Myocyte (in vitro differentiated cells): Measurements from ENCODE around the gene FITM1. TPM values are rescaled to one million over a fixed set of nuclear protein-coding genes. Genes with fewer than 3 reads are reported as not detected.
A peak's percentile ranks its signal among the peaks of the same experiment; 100 is the strongest.

Experiments
- DNase-seq: peaks from one replicate; pipeline ENCODE4 v3.0.0-alpha.2; 2012; ENCODE audit warnings: low read depth
- total RNA-seq: library from RNA; depleted of rRNA; stranded (reverse); fragments of >200 nt; gene quantifications from 2 replicates; pipeline ENCODE4 v1.2.3, GENCODE V29; 2014

Gene FITM1
- total RNA-seq, 1 donor from 2014 or later = 180 TPM

DNA sequence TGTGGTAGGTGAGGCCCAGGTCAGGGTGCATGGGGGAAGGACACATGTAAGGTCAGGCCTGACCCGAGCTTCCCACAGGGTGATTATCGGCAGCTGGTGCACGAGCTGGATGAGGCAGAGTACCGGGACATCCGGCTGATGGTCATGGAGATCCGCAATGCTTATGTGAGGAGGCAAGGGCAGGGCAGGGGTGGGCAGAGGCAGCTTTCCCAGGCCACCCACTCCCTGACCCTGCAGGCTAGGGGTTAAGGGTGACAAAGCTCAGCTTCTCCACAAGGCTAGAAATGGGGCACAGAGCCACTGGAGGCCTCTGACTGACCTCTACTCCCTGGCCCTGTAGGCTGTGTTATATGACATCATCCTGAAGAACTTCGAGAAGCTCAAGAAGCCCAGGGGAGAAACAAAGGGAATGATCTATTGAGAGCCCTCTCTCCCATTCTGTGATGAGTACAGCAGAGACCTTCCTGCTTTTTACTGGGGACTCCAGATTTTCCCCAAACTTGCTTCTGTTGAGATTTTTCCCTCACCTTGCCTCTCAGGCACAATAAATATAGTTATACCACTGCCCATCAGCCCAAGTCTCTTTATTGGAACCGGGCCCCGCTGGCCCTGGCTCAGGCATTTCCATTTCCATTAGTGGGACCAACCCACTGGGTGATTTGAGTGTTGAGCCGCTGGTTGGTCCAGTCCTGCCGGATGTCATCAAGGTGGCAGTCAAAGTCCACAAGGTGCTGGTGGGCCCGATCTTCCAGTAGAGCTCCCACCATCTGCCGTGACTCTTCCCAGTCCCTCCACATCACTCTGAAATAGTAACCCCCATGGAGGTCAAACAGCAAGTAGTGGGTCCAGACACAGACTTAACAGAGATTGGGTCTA, 8.2 kb downstream of the FITM1 start:
- no peak for DNase-seq

DNA sequence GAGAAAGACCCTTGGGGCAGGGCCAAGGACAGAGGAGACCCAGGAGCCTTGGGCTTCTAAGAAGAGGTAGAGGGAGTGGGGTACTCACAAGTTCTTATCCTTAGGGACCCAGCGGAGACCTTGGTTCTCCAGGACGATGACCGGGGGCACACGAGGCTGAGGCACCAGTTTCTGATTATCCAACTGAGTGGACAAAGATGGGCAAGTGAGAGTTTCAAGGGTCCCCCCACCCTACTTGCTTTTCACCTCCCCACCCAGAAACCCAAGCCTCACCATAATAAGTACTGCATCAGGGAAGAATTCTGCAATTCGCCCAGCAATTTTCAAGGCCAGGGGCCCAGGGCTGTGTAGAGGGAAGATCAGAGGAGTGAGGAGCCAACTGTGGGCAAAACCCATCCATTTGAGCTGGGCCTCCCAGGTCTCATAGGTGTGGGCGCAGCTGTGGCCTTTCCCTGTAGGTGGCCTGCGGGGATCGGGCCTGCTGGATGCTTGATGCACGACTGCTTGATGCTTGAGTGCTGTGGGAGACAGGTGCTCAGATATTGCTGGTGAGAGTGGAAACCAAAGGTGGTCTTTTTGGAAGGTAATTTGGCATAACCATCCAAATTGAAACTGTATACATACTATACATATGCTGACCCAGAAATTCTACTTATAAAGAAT, 8.9 kb downstream of the FITM1 start:
- no peak for DNase-seq

DNA sequence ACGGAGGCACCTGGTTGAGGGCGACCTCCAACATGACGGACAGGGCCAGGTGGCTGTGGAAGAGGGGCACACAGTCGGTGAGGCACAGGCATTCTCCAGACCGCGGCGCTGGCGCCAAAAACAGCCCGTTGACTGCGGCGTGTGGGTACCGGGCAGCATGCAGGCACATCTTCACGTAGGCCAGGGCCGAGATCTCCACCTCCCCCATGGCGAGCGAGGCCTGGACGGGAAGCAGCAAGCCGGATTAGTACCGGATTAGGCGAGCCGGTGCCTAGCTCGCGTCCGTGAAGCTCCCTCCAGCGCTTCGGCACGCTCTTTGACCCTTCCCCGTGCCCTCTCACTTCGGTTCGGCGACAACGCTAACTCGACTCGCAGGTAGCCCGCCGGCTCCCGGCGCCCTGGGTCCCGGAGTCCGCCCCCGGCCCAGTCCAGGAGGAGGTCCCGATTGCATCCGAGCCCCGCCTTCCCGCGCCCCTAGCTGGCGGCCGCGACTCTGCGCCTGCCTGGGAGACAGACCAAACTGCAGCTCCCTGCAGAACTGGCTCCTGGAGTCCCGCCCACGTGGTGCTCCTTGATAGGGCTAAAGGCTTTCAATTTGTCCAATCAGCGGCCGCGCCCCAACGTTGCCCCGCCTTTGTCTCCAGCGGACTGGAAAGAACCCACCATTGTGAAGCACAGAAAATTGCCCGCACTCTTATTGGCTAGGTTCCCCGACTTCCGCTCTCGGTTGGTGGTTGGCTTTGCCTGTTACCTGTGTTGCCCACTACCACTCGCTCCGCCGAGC, 10.8 kb downstream of the FITM1 start, which contains the start of gene EMC9:
Gene EMC9 (minus strand): TSS at position 495 of the 784 bp plus-strand sequence. CDS start 287 bp downstream, at position 208.
- peak; percentile 100 for DNase-seq

DNA sequence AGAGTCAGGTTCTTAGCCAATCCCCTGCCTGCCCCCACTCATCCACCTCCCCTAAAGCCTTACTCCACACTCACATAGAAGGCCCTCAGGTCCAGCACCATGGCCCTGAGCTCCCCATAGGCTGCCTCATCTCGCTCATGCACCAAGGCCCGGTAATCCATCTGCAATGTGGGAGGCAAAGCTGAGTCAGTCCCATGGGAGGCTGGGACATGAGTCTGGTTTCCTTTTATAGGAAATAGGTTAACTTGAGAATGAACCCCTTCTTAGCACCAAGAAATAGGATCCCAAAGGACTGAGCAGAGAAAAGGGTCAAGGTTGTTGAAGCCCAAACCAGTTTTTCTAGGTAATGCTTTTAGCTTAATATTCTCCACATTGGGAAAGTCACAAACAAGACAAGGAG, 13.1 kb downstream of the FITM1 start:
- DNase-seq = peak; percentile 57

DNA sequence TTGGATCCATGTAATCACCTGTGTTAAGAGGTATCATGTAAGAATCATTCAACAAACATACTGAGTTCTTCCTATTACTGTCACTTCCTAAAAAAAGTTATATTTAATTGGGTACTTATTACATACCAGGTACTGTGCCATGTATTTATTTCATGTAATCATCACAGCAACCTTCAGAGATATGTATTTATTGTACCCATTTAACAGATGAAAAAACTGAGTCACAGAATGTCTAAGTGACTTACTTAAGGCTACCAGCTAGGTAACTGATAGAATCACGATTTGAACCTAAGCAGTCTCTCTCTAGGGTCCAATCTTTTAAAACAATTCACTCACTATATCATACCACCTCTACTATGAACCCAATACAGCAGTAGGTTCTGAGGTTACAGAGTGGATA, 14.0 kb downstream of the FITM1 start:
- no peak for DNase-seq

DNA sequence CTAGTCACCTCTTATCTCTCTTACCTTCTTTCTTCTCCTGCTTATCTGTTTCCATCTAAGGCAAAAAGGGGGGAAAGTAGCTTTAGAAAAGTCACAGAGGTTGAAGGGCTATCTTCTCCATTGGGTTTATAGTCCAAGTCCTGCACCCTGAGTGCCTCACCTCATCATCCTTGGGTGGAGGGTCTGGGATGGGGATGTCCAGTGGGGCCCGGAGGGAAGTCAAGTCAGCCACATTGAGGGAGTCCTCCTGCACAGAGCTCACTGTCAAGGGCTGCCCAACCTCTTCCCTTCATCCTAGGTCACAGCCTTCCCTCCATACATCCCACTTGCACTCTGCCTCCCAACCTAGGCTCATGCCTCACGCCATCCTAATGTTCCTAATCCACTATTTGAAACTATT, 14.8 kb downstream of the FITM1 start:
- no peak for DNase-seq

DNA sequence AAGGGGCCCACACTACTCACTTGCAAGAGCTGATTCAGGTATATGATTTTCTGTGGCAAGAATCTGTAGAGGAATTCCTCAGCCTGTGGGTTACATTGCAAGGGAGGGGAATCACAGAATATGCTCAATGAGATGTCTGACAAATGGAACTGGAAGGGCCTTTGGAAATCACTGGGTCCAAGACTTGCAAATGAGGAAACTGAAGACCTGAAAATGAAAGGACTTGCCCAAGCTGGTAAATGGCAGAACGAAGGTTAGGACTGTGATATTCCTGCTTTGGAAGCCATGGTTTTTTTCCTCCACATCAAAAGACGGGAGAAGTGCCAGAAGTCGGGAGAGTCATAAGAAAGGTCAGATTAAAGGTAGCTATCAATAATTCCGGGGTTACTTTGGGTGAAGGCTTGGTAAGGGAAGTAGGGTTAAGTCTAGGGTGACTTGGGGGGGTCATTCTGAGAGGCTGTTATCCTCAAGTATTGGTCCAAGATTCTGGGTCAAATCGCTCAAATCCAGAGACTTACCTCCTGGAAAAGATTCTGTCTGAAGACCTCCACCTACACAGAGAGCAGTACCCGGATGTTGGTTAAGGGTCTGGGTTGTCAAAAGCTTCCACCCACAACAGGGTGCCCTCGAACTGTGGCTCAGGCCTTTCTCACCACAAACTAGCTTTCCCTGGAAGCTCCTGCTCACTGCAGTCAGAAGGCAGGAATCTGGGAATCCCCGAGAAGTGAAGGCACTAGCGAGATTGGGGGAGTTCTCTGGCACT, 15.4 kb downstream of the FITM1 start:
- DNase-seq = no peak

DNA sequence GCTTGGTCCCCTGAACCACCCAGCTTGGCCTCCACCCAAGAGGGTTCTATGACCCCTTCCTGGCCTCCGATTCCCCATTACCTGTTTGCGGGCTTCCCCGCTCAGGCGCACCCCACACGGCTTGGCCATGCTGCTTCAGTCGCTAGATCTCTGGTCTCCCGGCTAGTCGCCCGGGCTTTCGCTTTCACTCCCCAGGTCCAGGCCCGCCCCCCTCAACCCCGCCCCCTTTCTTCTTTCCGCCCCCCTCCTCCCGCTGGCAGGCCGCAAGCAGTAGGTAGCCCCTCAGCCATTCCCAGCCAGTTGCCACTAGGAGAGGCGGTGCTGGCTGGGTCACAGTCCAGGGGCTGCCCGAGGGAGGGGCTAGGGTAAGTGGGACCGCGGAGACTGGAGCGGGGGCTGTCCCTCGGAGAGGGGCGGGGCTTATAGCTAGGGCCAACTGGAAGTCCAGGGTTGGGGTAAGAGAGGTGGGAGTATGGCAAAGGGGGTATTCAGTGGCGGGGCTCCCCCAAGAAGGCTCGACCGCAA, 16.1 kb downstream of the FITM1 start, which contains the start of gene PSME2:
Gene PSME2 (minus strand): TSS at position 158 of the 525 bp plus-strand sequence. CDS start 29 bp downstream, at position 129.
- peak; percentile 99 for DNase-seq

DNA sequence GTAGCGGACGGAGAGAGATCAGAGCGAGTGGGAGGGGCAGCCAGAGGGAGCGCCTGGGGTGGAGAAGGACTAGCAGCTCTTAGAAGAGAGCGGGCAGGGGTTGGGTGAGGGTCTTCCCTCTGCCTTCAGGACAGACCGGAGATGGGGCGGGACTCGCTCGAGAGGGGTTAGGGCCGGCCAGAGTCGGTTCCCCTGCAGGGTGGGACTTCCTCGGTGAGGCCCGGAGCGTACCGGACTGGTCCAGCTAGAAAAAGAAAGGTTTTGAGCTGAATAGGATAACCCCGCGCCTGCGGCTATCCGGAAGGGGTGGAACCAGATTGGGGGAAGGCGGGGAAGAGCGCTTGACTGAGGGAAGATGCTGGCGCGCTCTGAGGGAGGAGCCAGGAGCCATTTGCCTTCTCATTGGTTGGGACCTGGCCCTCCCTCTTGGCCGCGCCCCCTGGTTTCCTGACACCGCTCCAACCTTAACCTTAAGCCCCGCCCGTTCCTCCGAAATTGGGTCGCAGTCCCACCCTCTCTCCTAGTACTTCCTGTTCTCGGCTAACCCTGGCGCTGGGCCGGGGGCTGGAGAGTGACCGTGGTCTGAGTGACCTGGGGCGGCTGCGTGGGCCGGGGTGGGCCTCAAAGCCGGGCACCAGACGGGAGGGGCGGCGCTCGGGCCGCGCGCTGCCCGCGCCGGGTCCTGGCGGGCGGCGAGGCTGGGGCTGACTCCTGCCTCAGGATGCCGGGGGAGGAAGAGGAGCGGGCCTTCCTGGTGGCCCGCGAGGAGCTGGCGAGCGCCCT, 16.7 kb downstream of the FITM1 start, which contains the start of gene RNF31:
Gene RNF31 (plus strand): TSS at position 521 of the 783 bp plus-strand sequence. CDS start 201 bp downstream, at position 722.
- peak; percentile 99 for DNase-seq

DNA sequence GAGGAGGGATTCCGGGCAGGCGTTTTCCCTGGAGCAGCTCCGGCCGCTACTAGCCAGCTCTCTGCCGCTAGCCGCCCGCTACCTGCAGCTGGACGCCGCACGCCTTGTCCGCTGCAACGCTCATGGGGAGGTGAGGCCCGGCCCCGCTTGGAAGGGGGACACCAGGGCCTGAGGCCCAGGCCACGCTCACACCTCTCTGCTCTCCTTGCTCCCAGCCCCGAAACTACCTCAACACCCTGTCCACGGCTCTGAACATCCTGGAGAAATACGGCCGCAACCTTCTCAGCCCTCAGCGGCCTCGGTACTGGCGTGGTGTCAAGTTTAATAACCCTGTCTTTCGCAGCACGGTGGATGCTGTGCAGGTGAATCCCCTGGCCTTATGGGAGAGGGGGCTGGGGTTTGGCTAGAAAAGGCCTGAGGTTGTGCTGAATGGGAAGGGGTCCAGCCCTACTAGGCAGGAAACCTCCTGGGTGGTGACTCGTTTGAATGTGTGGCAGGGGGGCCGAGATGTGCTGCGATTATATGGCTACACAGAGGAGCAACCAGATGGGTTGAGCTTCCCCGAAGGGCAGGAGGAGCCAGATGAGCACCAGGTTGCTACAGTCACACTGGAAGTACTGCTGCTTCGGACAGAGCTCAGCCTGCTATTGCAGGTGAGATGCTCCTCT, 17.4 kb downstream of the FITM1 start:
- no peak for DNase-seq

DNA sequence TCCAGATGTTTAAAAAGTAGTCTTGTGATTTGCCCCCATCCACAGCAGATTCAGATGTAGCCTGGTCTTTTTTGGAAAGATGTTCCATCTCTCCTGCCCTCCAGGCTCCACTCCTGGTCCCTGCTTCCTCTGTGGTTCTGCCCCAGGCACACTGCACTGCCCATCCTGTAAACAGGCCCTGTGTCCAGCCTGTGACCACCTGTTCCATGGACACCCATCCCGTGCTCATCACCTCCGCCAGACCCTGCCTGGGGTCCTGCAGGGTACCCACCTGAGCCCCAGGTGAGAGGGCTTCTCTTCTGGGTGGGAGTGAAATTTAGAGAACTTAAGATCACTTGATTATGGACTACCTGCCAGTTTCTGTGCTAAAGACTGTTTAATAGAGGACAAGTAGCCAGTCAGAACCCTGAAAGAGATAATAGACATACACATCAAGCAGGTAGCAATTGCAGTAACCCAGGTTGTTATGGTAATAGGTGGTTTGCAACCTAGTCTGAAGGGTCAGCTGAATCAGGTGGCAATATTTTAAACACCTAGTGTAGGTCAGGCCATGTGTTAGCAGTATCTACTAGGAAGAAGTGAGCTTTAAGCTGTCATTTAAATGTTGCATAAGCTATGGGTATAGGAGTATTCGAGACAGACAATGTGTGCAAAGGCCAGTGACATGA, 19.0 kb downstream of the FITM1 start:
- no peak for DNase-seq

DNA sequence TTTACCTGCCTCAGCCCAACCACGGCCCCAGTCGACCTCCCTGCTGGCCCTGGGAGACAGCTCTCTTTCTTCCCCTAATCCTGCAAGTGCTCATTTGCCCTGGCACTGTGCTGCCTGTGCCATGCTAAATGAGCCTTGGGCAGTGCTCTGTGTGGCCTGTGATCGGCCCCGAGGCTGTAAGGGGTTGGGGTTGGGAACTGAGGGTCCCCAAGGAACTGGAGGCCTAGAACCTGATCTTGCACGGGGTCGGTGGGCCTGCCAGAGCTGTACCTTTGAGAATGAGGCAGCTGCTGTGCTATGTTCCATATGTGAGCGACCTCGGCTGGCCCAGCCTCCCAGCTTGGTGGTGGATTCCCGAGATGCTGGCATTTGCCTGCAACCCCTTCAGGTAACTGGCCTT, 19.6 kb downstream of the FITM1 start:
- DNase-seq = no peak

DNA sequence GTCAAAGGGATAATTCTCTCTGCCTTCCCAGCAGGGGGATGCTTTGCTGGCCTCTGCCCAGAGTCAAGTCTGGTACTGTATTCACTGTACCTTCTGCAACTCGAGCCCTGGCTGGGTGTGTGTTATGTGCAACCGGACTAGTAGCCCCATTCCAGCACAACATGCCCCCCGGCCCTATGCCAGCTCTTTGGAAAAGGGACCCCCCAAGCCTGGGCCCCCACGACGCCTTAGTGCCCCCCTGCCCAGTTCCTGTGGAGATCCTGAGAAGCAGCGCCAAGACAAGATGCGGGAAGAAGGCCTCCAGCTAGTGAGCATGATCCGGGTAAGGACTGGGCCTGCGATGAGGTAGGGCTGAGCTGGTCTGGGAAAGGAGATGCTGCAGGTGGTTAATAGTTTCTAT, 20.1 kb downstream of the FITM1 start:
- no peak for DNase-seq

DNA sequence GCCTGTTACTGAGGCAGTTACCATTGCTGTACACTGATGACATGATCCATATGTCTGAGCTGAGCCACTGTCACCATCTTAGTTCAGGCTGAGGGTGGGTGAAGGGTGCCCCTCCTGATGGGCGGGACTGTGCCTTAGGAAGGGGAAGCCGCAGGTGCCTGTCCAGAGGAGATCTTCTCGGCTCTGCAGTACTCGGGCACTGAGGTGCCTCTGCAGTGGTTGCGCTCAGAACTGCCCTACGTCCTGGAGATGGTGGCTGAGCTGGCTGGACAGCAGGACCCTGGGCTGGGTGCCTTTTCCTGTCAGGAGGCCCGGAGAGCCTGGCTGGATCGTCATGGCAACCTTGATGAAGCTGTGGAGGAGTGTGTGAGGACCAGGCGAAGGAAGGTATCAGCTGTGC, 20.5 kb downstream of the FITM1 start:
- no peak for DNase-seq

DNA sequence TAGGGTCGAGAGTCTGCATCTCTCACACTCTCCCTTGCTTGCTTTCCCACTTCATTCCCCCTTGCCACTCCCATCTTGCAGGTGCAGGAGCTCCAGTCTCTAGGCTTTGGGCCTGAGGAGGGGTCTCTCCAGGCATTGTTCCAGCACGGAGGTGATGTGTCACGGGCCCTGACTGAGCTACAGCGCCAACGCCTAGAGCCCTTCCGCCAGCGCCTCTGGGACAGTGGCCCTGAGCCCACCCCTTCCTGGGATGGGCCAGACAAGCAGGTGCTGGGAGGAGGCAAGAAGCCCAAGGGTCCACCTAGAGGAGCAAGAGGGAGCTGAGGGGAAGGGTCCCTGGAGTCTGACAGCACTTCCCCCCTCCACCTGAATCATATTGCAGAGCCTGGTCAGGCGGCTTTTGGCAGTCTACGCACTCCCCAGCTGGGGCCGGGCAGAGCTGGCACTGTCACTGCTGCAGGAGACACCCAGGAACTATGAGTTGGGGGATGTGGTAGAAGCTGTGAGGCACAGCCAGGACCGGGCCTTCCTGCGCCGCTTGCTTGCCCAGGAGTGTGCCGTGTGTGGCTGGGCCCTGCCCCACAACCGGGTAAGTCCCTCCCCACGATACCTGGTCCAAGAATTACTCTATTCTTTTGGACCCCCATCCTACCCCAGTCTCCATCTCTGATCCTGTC, 21.1 kb downstream of the FITM1 start:
- no peak for DNase-seq

DNA sequence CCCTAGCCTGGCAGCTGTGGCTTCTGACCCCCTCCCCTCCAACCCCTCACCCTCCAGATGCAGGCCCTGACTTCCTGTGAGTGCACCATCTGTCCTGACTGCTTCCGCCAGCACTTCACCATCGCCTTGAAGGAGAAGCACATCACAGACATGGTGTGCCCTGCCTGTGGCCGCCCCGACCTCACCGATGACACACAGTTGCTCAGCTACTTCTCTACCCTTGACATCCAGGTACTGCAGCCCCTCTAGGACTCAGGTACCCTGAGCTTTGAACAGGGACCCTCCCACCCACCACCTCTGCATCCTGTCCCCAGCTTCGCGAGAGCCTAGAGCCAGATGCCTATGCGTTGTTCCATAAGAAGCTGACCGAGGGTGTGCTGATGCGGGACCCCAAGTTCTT, 24.6 kb downstream of the FITM1 start:
- DNase-seq = no peak

DNA sequence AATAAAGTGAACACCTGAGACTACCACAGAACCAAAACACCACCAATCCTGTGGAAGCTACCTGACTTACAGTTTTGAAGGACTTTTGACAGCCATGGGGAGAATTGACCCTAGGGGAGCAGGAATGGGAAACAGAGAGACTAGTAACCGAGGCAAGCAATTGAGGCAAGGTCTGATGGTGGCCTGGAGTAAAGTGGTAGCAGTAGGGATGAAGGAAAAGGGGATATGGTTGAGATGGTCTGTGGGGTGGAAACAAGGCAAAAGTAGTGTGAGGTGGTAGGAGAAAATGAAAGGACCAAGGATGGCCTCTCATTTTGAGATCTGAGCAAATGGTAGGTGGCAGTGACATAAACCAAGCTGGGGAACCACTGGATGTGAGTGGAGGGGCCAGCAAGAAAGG, 26.4 kb downstream of the FITM1 start:
- DNase-seq = no peak

DNA sequence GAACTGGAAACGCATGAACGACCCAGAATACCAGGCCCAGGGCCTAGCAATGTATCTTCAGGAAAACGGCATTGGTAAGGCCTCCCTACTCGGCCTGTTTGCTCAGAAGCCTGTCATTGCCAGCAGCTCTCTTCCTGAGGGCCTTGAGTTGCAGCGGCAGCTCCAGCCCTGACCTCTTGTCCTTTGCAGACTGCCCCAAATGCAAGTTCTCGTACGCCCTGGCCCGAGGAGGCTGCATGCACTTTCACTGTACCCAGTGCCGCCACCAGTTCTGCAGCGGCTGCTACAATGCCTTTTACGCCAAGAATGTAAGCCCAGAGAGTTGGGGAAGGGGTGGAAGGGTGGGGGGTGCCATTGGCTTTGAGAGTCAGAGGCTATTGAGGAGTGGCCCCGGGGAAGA, 26.9 kb downstream of the FITM1 start:
- no peak for DNase-seq
